HG03460 (cell line): ENCODE measurements around the gene NUDT2.
"Not testable (repeated sequence)": the region's sequence is repeated elsewhere in the genome, so short reads cannot be mapped to it uniquely, and the experiment has no call there.

Source experiments
- ATAC-seq: cut with Tn5 transposase; IDR thresholded peaks from one replicate; pipeline ENCODE4 v1.9.1; 2021; ENCODE audit not compliant: unreplicated experiment

The NUDT2 gene

GRCh38 chr9:34334916-34335315, 5.5 kb downstream of the NUDT2 start:
- no peak for ATAC-seq

- ATAC-seq = no peak
Measured at GRCh38 chr9:34335376-34335775, 6.0 kb downstream of the NUDT2 start.

- ATAC-seq = no peak
Measured at GRCh38 chr9:34337403-34337802, 8.0 kb downstream of the NUDT2 start.

- not testable (repeated sequence) for ATAC-seq
Measured at GRCh38 chr9:34338079-34338478, 8.7 kb downstream of the NUDT2 start.

GRCh38 chr9:34338665-34339385, 9.5 kb downstream of the NUDT2 start:
- ATAC-seq = no peak

GRCh38 chr9:34341659-34342295, 12.4 kb downstream of the NUDT2 start:
- no peak for ATAC-seq

- no peak for ATAC-seq
Measured at GRCh38 chr9:34343090-34343489, 13.7 kb downstream of the NUDT2 start.

- no peak for ATAC-seq
Measured at GRCh38 chr9:34343605-34344004, 14.2 kb downstream of the NUDT2 start.

GRCh38 chr9:34346873-34347799, 17.8 kb downstream of the NUDT2 start:
- no peak for ATAC-seq

GRCh38 chr9:34347800-34348158, 18.4 kb downstream of the NUDT2 start:
- no peak for ATAC-seq

GRCh38 chr9:34349324-34349723, 20.0 kb downstream of the NUDT2 start:
- ATAC-seq = no peak

GRCh38 chr9:34352122-34352652, 22.8 kb downstream of the NUDT2 start:
- not testable (repeated sequence) for ATAC-seq

- ATAC-seq = not testable (repeated sequence)
Measured at GRCh38 chr9:34352957-34353356, 23.6 kb downstream of the NUDT2 start.

- ATAC-seq = no peak
Measured at GRCh38 chr9:34362614-34363214, 33.3 kb downstream of the NUDT2 start.

GRCh38 chr9:34363619-34364351, 34.4 kb downstream of the NUDT2 start:
- no peak for ATAC-seq

- ATAC-seq = no peak
Measured at GRCh38 chr9:34365282-34365681, 35.9 kb downstream of the NUDT2 start.

- no peak for ATAC-seq
Measured at GRCh38 chr9:34366365-34366764, 37.0 kb downstream of the NUDT2 start.

GRCh38 chr9:34367751-34368410, 38.5 kb downstream of the NUDT2 start:
- ATAC-seq = not testable (repeated sequence)

GRCh38 chr9:34368796-34369195, 39.4 kb downstream of the NUDT2 start:
- ATAC-seq = not testable (repeated sequence)

- ATAC-seq = no peak
Measured at GRCh38 chr9:34369636-34370035, 40.3 kb downstream of the NUDT2 start.
